GM12878 (cell line): ENCODE data around the gene FLAD1. TPM values are rescaled to one million over a fixed set of nuclear protein-coding genes. Genes with fewer than 3 reads are reported as not detected.

ENCODE experiments used
- CREM ChIP-seq: IDR thresholded peaks from 2 replicates; pipeline ENCODE4 v1.6.1; 2014; ENCODE audit warnings: antibody characterized with exemption, low read depth
- E2F8 ChIP-seq: fragments of 450-650 bp; IDR thresholded peaks from 2 replicates; pipeline ENCODE4 v1.6.1; 2018; ENCODE audit warnings: mild to moderate bottlenecking, low read depth, moderate library complexity; ENCODE audit not compliant: partially characterized antibody
- EP300 ChIP-seq, 2 experiments: fragments of 150-350 bp in 1 of 2; IDR thresholded peaks; 2 replicates each; pipeline ENCODE4 v1.6.1; 2011 to 2012; ENCODE audit warnings: low read depth in 2 of 2, low read length in 2 of 2, borderline replicate concordance in 1 of 2, improper control_type of control experiment in 1 of 2, inconsistent platforms in 1 of 2; ENCODE audit not compliant: control insufficient read depth in 1 of 2
- IKZF2 ChIP-seq, 2 experiments: fragments of 450-650 bp; IDR thresholded peaks; 2 replicates each; pipeline ENCODE4 v1.6.1; 2017; ENCODE audit warnings: mild to moderate bottlenecking in 2 of 2, moderate library complexity in 2 of 2
- MTA2 ChIP-seq: fragments of 450-650 bp; IDR thresholded peaks from 2 replicates; pipeline ENCODE4 v1.6.1; 2016; ENCODE audit warnings: low read depth, mild to moderate bottlenecking, moderate library complexity
- MYC ChIP-seq: IDR thresholded peaks from 2 replicates; pipeline ENCODE4 v1.6.1; 2011; ENCODE audit warnings: mild to moderate bottlenecking, low read length, moderate library complexity, inconsistent platforms; ENCODE audit not compliant: insufficient read depth, insufficient replicate concordance, insufficient read length, severe bottlenecking
- SKIL ChIP-seq: fragments of 450-650 bp; IDR thresholded peaks from 2 replicates; pipeline ENCODE4 v1.6.1; 2017; ENCODE audit warnings: mild to moderate bottlenecking, low read depth, inconsistent platforms; ENCODE audit not compliant: poor library complexity, severe bottlenecking
- ZNF687 ChIP-seq: fragments of 450-650 bp; IDR thresholded peaks from 2 replicates; pipeline ENCODE4 v1.6.1; 2017; ENCODE audit warnings: mild to moderate bottlenecking, moderate library complexity
- polyA plus RNA-seq, 11 experiments: library from polyadenylated mRNA; depleted of rRNA in 4 of 11; unstranded in 6 of 11; stranded (reverse) in 5 of 11; fragments of >200 nt; fragmentation: Nextera tagmentation in 4 of 11; fragmentation: Illumina TruSeq in 1 of 11; extraction: Ambion mirVana in 4 of 11; extraction: Trizol in 1 of 11; gene quantifications; 1 replicate in 1 of 11; 2 replicates in 10 of 11; pipeline versions ENCODE4 v1.2.1 to v1.2.3, GENCODE V29; 2011 to 2016; ENCODE audit warnings: inconsistent platforms in 2 of 11, missing spikeins in 2 of 11, low read depth in 1 of 11
- total RNA-seq, 4 experiments: library from RNA; depleted of rRNA in 3 of 4; stranded (reverse); fragments of >200 nt in 3 of 4; fragmentation: Illumina TruSeq in 1 of 4; extraction: Trizol in 1 of 4; gene quantifications; 2 replicates each; pipeline versions ENCODE4 v1.2.1 to v1.2.3, GENCODE V29; 2013 to 2021

Gene FLAD1
- total and polyA plus RNA-seq, 10 of the 15 experiments (the other 5 are each of a cell fraction or from before 2014, with no cell fraction given) = 22.9 to 93.4 (median 56.6) TPM

- no peak for TF ChIP-seq ZNF687
- TF ChIP-seq SKIL = no peak
- TF ChIP-seq EP300 (IDR thresholded peaks at IDR 0.05; ENCODE audit: borderline replicate concordance in 1 of 2, control insufficient read depth in 1 of 2, low read depth in 2 of 2, low read length in 2 of 2) = no peak
- no peak for TF ChIP-seq IKZF2 (IDR thresholded peaks at IDR 0.05)
- no peak for TF ChIP-seq E2F8
- no peak for TF ChIP-seq MTA2
- TF ChIP-seq MYC = no peak
- no peak for TF ChIP-seq CREM
These were observed 47.2 kb downstream of the FLAD1 start (continued) for GRCh38 chr1:155030243-155030795.
